ENCODE measurements around the gene PTPRM. TPM values are rescaled to one million over a fixed set of nuclear protein-coding genes. Genes with fewer than 3 reads are reported as not detected.

PTPRM gene
- total RNA-seq, 1 donor from 2014 or later = 101 TPM

DNA sequence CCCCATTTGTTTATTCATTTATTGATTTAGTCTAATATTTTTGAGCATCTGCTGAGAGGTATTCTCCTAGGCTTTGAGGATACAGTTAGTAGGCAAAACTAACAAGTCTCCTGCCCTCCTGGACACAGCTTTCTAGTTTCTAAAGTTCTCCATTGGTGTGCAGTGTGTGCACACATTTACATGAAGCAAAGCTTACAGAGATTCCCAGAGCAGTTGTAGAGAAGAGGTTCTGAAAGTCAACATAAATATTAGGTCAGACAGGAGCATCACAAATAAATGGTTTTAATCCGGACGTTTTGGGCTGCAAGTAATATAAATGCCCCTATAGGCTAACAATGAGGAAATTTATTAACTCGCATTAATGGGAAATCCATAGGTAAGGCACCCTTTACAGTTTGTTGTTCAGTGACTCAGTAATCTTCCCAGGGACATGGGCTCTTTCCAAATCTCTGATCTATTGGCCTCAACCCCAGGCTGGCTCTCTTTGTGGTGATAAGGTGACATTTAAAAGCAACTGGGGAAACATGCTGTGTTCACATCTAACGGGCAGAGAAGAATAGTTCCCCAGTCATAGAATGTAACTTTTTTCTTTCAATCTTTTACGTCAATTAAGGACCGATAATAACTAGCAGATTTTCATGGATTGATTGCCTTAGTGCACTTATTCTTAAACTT is 407.2 kb downstream of the PTPRM start:
- DNase-seq (no peak), ATAC-seq (ENCODE audit: poor library complexity) (peak; percentile 90)
- intact Hi-C loops (cut with DNase I) = no loop called here

DNA sequence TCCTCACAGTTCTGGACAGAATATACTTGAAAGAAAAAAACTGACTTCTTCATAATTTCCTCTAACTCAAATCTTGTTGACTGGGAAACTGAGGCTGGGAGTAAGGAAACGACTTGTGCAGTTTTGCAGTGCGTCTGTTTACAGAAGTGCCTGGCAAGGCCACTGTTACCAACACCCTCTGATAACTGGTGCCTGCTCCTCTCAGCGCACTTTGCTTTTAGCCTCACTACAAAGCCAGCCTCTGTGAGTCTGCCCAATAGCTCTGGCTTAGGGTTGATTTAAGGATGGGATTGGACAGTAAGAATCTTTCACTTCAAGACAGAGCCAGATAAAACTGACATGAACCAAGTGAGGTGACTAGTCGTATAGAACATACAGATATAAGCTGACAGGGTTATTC is 410.8 kb downstream of the PTPRM start:
- DNase-seq (no peak), ATAC-seq (ENCODE audit: poor library complexity) (peak; percentile 69)
- intact Hi-C loops (cut with DNase I) = no loop called here

DNA sequence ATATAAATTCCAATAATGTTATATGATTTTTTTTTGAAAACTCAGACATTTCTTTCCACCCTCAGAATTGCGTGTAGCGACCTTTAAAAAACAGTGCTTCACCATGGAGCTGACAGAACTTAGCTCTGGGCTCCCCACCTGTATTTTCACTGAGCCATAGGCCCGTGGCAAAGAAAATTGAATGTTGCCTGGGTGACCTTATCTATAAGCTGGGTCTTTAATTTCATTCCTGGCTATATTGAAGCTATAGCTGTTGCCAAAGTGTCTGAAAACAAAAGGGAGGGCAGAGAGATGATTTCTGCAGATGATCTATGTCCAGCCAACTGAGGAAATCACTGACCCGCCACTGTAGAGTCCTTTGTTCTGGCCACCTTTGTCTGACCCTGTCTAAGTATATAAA is 411.7 kb downstream of the PTPRM start:
- intact Hi-C loops (cut with DNase I) = no loop called here
- ATAC-seq (ENCODE audit: poor library complexity) (no peak), DNase-seq (no peak)

GRCh38 chr18:7979714-7980113 is 412.6 kb downstream of the PTPRM start:
- intact Hi-C loops (cut with DNase I) = no loop called here
- DNase-seq (no peak), ATAC-seq (ENCODE audit: poor library complexity) (no peak)

DNA sequence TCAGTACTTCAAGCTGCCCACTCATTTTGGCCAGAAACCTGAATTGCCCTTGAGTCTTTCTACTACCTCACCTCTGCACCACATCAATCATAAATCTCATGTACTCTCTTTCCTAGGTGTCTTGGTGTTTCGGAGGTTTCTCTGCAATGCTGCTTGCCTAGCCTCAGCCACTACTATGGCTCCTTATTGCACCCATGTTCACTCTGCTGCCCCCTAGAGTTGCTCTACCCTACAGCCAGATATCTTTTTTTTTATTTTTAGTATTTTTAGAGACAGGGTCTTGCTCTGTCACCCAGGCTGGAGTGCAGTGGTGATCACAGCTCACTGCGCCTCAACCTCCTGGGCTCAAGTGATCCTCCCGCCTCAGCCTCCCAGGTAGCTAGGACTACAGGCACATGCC is 413.0 kb downstream of the PTPRM start:
- intact Hi-C loops (cut with DNase I) = no loop called here

GRCh38 chr18:7980656-7981055 is 413.5 kb downstream of the PTPRM start:
- DNase-seq (no peak), ATAC-seq (ENCODE audit: poor library complexity) (no peak)
- intact Hi-C loops (cut with DNase I) = no loop called here

More for the DNA sequence above, 413.0 kb downstream of the PTPRM start:
- no peak for DNase-seq
- ATAC-seq (ENCODE audit: poor library complexity) = no peak

GRCh38 chr18:7982216-7982615 is 415.1 kb downstream of the PTPRM start:
- no peak for ATAC-seq (ENCODE audit: poor library complexity)
- intact Hi-C loops (cut with DNase I) = no loop called here

DNA sequence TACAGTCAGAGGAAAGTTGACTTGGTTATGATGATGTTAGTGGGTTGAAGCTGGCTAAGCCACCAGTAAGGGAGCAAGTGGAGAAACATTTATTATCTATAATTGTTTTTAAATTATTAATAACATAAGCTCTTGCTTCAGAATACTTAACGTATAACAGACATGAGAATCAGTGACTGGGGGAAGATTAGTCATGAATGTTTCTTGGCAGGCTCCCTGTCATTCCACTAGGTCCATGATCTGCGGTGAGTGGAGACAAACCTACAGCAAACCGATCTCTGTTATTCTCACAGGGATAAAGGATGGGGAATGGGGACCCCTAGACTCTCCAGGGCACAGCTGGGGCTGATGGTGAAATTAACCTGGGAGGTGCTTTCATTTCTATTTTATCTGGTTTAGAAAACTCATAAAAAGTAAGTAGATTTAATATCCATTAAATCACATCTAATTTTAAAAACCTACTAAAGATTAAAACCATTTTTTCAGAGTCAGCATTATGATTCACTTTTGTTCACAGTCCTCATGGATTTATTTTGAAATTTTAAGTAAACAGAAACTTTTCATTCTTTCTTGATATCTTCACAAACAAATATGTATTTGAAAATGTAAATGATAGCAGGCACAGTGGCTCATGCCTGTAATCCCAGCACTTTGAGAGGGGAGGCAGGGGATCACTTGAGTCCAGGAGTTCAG is 420.3 kb downstream of the PTPRM start:
- ATAC-seq (ENCODE audit: poor library complexity) = peak; percentile 31

More at GRCh38 chr18:7982216-7982615, 415.1 kb downstream of the PTPRM start:
- no peak for DNase-seq

DNA sequence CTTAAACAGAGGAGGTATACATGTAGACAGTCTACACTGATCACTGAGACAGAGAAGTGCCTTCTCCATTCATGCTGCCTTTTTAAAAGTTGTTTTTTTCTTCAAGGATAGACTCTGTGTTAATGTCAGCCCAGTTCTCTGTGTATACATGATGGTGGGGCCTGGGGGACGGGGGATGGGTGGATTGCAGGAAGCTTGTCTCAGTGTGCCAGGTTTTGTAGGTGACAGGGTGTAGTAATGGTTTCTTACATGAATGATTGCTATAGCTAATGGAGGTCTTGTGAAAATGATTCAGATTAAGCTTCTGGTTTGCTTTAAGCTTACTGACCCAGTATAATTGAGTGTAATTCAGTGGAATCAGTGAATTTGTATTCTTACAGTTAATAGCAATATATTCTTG is 423.6 kb downstream of the PTPRM start:
- no peak for ATAC-seq (ENCODE audit: poor library complexity)
- DNase-seq = no peak
- intact Hi-C loops (cut with DNase I) = no loop called here

More for the DNA sequence above, 420.3 kb downstream of the PTPRM start:
- DNase-seq = no peak
- intact Hi-C loops (cut with DNase I) = no loop called here

DNA sequence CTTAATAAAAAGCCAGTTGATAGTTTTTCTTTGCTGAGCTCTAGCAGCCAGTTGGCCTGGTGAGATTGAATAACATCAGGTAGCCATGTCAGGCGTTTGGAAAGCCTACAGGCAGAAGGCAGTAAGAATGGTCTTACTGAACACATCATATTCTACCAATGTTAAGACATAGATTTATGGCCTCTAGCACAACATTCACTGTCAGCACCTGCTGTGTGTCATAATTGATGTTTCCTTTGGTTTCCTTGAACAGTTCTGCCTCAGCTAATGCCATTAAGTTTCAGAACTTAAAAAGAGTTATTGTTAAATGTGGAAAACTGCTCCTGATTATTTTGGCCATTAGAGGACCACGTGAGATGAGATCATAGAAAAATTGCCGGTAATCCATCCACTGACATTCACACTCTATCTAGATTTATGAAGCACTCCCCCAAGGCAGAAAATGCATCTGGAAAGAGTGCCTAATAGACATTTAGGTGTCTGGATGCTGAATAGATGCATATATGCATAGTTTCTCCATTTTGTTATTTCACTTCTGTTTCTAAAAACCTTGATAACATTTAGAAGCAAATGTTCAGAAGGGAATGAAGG is 434.7 kb downstream of the PTPRM start:
- no peak for DNase-seq
- ATAC-seq (ENCODE audit: poor library complexity) = no peak
- intact Hi-C loops (cut with DNase I) = no loop called here

DNA sequence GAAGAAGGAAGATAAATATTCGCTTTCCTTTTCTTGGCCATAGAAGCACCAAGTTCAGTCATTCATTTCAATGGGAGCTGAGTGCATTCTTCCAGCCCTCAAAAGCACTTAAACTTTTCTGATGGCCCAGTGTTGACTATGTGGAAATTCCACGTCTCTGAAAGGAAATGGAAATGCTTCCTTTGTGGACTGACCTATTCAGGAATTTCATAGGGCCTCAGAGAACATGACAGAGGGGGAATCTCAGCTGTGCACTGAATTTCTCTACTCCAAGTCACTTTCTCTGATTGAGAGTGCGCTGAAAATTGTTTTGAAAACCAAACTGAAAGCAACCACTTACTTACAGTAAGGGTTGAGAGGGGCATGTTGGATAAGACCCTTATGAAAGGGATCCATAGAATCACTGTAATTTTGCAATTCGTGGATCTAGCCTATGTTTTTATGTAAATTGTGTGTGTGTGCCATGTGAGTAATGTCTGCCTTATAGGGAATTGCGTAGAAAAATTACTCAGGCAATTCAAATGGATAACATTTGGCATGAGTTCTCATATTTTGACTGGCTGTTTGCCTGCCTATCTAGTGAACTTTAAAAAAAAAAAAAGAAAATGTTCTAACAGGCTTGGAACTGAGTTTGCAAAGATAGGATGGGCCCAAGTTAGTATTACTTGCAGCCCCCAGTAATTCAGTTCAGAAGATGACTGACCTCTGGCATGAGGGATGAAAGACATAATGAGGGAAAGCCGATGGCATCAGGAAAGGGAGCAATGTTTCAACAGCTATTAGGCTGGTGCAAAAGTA is 437.0 kb downstream of the PTPRM start:
- DNase-seq (no peak), ATAC-seq (ENCODE audit: poor library complexity) (peak; percentile 54)
- intact Hi-C loops (cut with DNase I) = no loop called here

DNA sequence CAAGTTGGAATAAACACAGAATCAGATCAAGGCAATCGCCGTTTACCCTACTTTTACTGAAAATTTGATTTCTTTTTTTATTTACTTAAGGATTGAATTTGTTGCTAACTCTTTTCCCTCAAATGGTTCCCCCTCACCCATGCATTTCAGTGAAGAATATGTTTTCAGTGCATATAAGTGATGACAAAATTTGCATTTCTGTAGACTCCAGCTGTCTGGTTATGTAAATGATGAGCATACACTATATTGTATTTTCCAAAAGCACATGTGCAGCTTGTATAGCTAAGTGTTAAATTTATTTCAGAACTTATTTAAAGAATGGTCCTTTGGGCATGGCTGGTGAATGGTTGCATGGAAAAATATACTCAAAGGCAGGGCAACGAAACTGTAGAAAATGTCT is 437.7 kb downstream of the PTPRM start:
- ATAC-seq (ENCODE audit: poor library complexity) = no peak
- DNase-seq = no peak
- intact Hi-C loops (cut with DNase I) = no loop called here

DNA sequence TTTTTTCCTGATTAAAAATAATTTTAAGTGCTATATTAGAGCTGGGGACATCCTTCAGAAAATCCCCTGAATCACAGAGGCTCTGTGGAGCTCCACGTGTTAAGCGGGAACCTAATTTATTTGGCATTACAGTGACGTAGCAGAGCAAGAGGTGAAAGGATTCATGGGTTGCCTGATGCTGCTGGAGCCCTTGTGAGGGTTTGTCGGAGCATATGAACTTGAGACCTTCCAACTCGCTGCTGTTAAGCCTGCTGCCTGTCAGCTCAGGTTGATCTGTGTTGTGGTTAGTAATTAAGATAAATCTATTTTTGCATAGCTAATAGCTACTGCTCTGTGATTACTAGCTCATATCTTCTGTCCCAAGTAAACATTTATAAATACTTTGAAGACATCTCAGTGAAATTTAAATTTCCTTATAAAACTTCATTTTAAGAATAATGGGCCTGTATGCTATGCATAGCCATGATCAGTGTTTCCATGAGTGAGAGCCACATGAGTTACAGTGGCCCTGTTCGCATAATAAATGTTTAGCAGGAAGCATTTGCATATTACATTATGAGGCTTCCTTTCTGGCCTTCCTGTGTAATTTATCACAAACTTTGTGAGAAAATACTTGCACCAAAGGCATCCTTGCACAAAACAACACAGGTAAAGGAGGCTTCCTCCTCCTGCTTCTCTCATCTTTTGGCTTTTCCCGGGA is 438.9 kb downstream of the PTPRM start:
- intact Hi-C loops (cut with DNase I) = no loop called here
- DNase-seq (no peak), ATAC-seq (ENCODE audit: poor library complexity) (no peak)

DNA sequence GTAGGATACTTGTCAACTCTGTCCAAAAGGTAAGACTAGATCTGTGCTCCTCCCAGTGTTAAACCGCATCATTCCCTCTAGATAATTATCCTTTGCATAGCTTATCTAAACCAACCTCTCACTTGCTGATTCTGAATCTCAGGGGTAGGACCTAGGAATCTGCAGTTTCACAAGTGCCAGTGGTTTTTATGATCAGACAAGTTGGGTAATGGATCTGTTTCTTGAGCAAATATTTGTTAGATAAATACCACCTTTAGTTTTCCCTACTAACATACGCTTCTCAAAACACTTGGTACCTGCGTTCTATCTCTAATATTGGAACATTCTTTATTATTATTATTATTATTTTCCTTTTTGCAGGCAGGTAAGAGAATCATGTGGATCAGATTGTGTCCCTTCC is 439.9 kb downstream of the PTPRM start:
- ATAC-seq (ENCODE audit: poor library complexity) = no peak
- intact Hi-C loops (cut with DNase I) = no loop called here
- no peak for DNase-seq

- DNase-seq (no peak), ATAC-seq (ENCODE audit: poor library complexity) (no peak)
- intact Hi-C loops (cut with DNase I) = no loop called here
Measured at GRCh38 chr18:8008033-8008432, 440.9 kb downstream of the PTPRM start.

DNA sequence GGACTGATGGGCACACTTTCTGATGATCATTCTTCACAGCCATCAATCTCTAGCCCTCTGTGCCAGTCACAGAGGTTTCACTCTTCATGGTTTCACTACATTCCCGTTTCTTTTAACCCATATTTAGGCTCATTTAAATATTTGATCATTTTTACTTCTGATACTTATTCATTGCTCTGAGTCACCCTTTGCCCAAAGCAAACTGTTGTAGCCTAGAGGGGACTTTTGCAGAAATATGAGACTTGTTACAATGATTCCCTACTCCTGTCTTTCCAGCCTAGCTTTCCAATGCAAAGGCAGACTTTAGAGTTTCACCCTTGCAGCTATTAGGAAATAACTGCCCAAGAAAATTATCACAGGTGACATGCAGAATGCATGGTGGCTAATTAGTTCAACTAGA is 444.2 kb downstream of the PTPRM start:
- intact Hi-C loops (cut with DNase I) = no loop called here

GRCh38 chr18:8011906-8012305 is 444.8 kb downstream of the PTPRM start:
- intact Hi-C loops (cut with DNase I) = no loop called here
- ATAC-seq (ENCODE audit: poor library complexity) (no peak), DNase-seq (no peak)

More for the DNA sequence above, 444.2 kb downstream of the PTPRM start:
- ATAC-seq (ENCODE audit: poor library complexity) = no peak
- no peak for DNase-seq

DNA sequence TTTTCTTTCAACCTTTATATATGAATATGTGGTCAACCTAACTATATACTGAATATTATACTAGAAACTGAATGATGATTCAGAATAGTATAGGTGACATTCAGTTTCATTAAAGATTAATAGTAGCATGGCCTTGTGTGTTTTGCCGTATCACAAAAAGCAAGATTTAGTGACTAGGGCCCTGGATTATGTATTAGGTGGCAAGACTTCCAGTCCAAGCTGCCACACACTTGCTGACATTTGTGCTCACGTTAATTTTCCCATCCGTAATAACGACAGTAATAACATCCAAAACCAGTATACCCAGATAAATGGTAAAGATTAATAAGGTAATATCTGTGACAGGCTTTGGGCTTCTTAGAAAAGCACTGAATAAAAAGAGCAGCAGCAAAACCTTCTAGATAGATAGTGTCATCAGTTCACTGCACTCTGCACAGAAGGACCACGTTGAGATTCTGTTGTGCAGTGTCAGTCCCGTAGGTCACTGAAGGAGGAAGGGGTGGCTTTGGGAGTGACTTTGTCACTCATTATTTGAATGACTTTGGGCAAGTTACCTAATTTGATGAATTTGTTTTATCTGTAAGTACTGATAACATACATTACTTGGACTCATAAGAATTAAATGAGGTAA is 451.7 kb downstream of the PTPRM start:
- no peak for ATAC-seq (ENCODE audit: poor library complexity)
- DNase-seq = no peak
- intact Hi-C loops (cut with DNase I) = no loop called here

All from Right ventricle myocardium superior (tissue), 1 donor.